Cardiac septum (tissue), 1 donor: ENCODE data around the gene TMUB2. TPM values are rescaled to one million over a fixed set of nuclear protein-coding genes. Genes with fewer than 3 reads are reported as not detected.
A peak's percentile ranks its signal among the peaks of the same experiment; 100 is the strongest.

Source experiments
- DNase-seq: peaks from one replicate; pipeline ENCODE4 v3.0.0-alpha.2; 2020; ENCODE audit warnings: low spot score
- intact Hi-C: fragments of 100-400 bp; cut with DNase I; formaldehyde crosslinking; loops from one replicate; pipeline ENCODE4 v1.14.0; 2022
- total RNA-seq: library from RNA; stranded (reverse); fragmentation: NEBNext Ultra II Directional; extraction: Animal tissue kit (Norgen Biotek cat#: 25700); gene quantifications from one replicate; pipeline ENCODE4 v1.2.1, GENCODE V29; 2021
- donor health status: DM: no; HTN: no; CAD: no.

The TMUB2 gene
- total RNA-seq, 1 donor from 2014 or later: 20.5 TPM

DNA sequence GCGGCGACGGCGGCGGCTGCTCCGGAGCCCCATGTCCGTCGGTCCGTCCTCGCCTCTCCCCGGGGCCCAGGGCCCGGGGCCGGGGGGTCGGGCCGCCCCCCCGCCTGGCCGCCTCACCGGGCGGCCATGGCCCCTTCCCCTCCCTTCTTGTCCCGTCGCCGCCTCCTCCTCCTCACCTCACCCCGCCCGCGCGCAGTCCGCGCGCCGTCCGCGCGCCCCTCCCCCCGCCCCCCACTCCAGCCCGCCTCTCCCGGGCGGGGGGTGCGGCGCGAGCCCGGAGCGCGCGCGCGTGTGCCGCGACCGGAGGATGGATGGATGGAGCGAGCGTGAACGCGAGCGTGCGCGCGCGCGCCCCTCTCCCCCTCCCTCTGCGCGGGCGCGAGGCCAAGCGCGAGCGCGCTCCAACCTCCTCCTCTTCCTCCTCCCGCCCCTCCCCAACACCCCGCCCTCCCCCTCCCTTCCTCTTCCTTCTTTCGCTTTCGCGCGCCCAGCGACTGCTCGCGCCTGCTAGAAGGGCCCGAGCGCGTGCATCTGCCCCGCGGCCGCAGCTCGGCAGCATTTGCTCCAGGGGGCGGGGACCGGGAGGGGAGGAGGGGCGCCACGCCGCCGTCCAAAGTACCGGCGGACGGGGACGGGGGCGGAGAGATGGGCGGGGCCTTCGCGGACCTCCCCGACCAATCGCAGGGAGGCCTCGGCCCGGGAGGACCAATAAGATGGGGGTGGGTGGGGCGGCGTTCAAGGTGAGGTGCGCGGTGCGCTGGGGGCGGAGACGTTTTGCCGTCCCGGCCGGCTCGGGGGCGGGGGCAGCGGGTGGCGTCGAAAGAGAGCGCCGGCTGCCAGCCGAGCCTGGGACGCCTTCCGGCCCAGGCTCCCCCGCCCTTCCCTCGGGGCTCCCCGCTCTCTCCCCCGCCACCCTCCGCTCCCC lies 13.0 kb downstream of the TMUB2 start, which contains the start of gene ATXN7L3:
ATXN7L3 (minus strand) TSS at position 332 of the 925 bp plus-strand sequence. CDS start 1,814 bp downstream, outside the sequence.
- peak; percentile 99 for DNase-seq
- intact Hi-C loops: loop anchor here (1.0 kb wide), 1 partner anchor 18 kb away; no protein-coding TSS in a partner anchor

DNA sequence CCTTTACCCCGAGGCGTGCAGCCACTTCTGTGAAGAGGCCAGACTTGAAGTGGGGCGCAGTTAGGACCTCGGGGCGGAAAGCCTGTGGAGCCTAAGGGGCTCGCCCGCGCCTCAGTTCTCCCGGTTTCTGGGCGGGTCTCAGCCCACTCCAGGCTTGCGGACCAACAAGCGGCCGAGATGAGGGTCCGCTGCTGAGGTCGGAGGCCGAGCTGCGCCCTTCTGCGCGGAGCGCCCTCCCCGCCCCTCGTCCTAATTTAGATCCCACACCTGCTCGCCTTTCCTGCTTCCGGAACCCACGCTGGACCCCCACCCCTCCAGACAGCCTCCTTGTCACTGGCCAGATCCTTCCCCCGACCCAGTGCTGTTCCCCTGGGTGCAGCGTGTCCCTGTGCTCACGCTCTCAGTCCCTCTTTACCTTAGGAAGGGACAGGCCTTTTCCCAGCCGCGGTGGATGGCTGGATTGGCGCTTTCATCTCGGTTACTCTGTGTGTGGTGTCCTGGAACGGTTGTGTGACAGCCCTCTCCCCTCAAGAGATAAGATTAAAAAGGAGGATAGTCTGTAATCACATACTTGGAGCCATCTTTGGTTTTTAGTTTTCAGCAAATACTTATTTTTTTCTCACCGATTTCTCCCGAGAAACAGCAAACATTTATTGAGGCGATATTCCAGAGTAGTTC lies 13.8 kb downstream of the TMUB2 start:
- intact Hi-C loops: loop anchor here (1.0 kb wide), 1 partner anchor 18 kb away; no protein-coding TSS in a partner anchor
- DNase-seq: no peak

DNA sequence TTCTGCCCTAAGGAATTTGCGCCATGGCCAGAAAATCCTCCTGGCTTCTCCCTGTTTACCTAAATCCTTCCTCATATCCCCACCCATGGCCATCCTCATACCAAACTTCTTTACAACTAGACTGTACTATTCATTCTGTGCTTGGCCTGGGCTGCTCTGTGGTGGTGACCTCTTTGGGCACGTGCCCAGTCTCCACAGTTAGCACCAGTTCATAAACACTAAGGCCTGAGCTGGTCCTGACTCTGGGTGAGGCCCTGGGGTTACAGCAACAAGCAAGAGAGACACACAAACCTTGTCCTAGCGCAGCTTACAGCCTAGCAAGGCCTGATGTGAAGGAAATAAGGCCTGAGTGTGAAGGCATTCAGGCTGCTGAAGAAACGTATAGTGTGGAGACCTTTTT lies 16.0 kb downstream of the TMUB2 start:
- intact Hi-C loops: no loop called here
- DNase-seq: no peak

DNA sequence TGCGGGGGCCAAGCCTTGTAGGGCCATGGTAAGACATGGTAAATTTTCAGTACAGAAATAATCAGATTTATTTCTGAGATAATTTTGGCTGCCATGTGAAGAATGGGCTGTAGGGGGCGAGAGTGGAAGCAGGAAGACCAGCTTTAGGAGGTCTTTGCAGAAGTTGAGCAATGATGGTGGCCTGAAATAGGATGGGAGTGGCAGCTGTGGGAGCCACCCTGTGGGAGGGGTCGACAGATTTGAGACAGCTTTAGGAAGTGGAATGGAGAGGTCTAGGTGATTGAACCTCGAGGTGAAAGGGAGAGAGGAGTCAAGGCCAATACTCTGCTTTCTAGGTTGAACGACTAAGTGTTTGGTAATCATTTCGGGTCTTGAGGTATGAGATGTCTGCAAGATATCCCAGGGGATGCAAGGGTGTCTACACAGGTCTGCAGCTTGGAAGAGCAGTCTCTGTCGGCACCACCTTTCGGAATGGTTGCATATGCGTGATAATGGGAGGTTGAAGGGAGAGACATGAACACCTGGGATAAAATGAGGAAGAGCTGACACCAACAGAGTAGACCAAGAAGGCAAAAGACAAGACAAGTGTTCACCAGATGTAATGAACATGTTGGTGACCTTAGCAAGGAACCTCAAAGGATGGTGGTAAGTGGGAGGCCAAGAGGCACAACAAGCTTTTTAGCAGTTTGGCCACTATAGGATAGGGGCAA lies 17.1 kb downstream of the TMUB2 start:
- no peak for DNase-seq
- intact Hi-C loops: no loop called here

DNA sequence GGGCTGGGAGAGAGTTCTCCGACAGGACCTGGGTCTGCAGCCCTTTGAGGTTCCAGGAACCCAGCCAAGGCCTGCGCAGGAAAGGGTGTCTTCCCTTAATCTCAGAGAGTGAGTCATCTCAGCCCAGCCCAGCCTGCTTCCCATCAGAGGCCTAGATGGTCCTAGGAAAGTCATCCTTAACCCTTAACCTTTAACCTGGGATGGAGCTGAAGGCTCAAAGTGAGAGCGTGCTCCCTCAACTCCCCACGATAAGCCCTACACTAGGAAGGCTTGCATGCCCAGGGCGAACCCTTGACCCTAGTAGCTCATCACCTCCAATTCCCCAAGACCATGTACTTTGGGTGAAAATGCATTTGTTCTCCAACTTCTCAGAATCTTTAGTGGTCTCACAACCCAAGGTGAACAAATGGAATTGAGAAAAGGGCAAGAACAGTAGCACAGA lies 17.7 kb downstream of the TMUB2 start:
- intact Hi-C loops: no loop called here
- no peak for DNase-seq

DNA sequence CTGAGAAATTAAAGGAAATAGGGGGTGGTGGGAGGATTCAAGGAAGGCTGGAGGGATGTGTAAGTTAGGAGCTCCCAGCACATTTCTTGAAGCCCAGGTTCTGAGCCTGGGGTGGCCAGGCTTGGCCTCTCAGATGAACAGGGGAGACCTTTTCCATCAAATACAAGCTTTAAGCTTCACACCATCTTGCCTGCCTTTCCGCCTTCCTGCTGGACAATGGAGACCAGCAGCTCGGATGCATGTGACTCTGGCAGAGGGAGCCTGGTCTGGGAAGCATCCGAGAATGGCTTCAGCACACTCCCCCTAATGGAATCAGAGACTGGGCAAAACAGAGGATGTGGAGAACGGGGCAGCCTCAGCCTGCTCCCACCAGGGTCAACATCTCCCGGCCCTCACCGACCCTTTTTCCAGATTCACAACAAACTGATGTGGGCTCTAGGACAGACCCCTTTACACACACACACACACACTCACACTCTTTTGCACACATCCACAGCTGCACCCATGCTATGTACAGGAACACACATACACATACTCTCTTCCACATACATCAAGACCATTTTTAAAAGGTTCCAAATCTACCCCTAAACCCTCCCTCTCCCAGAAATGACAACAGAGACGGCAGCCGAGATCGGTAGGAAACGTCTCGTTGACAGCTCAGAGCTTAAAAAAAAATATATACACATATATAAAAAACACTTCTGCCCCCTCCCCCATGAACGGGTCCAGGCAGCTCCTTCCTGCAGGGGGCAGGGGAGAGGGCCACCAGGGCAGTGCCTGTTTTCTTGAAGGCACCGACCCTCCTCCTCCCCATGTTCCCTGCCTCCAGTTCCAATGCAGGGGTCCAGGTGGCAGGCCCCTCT lies 19.4 kb downstream of the TMUB2 start:
- intact Hi-C loops: no loop called here
- no peak for DNase-seq

DNA sequence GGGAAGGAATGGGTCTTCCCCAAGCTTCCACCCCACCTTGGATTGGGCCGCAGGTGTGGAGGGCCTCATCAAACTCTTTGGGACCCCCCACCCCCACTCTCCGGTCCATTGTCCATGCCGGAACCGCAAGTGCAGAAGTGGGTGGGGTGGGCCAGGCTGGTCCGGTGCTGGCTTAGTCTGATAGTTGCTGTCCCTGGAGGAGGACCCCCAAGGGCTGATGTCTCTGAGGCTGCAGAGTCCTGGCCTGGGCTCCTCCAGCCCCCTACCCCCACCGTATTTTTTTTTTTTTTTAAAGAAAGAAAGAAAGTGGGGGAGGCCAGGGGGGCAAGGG lies 20.0 kb downstream of the TMUB2 start:
- DNase-seq: no peak
- intact Hi-C loops: no loop called here

DNA sequence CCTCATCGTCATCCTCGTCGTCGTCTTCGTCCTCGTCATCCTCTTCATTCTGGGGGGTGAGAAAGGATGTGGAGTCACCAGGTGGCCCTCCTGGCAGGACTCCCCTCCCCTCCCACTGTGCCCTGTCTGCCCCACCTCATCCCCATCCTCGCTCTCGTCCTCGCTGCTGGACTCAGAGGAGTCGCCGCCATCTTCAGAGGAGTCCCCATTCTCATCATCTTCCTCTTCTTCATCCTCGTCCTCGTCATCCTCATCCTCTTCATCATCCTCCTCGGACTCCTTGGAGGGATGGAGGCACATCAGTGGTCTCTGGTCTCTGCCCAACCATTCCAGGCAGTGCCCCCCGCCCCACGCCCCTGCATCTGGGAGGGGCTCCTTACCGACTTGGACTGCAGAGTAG lies 20.5 kb downstream of the TMUB2 start:
- intact Hi-C loops: no loop called here
- no peak for DNase-seq

DNA sequence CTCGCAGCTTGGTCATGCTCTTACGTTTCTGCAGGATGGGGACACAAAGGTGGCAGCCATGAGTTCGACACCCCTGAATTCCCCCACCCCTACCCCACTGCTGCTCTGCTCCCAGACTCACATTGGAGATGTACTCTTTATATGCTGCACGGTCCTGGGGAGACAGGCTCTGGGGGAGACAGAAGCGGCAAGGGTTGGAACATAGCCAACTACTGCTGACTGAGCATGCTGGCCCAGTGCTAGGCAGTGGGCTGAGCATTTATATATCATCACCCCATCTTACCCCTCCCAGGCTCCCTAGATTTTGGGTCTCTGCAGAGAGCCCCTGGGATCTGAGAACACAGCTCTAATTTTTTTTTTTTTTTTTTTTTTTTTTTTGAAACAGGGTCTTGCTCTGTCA lies 21.0 kb downstream of the TMUB2 start:
- DNase-seq: no peak
- intact Hi-C loops: no loop called here

DNA sequence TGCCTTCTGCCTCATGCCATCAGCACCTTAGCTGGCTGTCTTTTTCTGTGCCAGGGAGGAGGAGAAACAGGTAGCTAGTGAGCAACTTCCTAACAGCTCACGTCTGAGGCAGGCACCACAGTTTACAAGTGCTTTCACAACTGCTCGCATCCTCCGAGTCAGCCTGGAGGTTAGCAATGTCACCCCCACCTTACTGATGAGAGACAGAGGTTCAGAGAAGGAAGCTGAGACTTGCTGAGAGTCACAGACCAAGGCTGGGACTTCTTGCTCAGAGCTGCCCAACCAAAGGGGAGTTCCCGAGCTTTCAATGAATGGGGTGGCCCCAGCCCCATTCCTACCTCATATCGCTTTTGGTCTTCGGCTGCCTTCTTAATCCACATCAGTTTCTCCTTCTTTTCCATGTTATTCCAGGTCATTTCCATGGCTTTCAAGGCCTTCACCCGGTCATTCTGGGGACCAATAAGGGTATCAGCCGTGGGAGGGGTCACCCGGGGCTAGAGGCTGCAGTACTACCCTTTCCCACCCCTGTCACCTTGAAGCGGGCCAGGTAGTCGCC lies 23.1 kb downstream of the TMUB2 start:
- intact Hi-C loops: loop anchor here (2.0 to 10.0 kb wide), 3 partner anchors 121 to 295 kb away; partner anchors contain the start of genes GPATCH8 and GRN
- no peak for DNase-seq

DNA sequence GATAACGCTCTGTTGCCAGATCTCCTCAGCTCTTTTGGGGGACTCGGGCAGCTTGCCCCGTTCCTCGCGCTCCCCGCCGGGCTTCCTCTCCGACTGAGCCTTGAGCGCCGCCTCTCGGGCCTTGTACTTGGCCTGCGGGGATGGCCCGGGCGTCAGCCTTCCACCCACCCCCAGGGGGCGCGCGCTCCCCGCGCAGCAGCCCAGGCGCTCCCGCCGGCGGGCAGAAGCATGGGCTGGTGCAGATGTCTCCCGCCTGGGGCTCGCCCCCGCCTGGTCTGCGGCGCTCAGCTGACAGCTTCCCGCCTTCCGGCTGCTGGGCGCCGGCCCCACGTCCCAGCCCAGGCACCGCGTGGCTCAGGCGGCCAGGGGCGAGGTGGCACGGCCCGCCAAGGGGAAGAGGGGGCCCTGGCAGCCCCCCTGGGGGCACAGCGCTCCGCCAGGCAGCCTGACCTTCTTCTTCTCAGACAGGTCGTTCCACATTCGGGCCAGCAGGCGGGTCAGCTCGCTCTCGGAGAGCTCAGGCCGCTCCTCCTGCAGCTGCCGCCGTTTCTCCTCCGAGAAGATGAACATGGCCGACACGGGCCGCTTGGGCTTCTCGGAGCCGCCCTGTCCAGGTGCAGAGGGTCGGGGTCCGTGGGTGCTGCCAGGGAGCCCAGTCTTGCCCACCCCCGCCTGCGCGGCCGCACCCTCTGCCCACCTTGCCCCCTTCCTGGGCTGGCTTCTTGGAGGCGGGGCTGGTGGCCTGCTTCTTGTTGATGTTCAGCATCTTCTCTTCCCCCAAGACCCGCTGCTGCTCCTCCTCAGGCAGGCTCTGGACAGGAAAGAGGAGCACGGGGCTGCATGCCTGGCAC lies 23.8 kb downstream of the TMUB2 start:
- DNase-seq: peak; percentile 96
- intact Hi-C loops: loop anchor here (2.0 to 10.0 kb wide), 3 partner anchors 120 to 294 kb away; partner anchors contain the start of genes GPATCH8 and GRN

DNA sequence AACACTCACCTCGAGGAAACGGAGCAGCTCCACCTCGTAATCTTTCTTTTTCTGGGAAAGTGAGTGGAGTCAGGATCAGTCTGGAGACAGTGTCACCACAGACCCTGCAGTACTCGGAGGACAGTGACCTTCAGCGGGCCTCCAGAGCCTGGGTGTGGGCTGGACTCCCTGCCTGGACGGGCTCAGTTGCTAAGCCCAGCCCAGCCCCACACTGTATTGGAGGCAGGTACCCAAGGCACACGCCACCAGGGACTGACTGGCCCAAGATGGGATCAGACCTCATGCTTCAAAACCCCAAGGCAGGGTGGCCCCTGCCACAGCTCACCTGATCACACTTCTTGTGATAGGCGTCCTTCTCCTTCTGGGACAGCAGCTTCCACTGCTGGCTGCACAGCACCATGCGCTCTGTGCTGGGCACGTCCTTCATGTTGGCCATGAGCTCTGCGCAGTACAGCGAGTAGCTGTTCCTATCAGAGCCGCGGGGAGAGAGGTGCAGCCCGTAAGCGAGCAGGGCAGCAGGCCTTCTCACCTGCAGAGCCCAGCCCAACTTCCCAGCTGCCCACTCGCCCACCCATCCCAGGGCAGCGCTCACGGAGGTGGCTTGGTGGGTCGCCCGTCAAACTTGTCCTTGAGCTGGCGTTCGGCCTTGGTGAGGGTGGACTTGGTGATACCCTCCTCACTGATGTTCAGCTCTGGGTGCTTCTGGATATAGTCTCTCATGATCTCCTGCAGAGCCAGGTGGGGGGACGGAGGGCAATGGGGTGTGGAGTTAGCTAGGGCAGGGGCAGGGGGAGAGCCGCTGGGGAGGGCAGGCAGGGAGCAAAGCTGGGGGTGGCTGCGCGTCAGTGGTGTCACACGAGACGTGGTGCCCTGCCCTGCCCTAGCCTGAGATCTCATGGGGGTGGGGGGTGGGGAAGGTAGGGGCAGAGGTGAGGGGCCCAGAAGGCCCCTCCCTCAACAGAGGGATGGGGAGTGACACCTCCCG lies 24.8 kb downstream of the TMUB2 start:
- no peak for DNase-seq
- intact Hi-C loops: loop anchor here (2.0 to 10.0 kb wide), 3 partner anchors 119 to 293 kb away; partner anchors contain the start of genes GPATCH8 and GRN

DNA sequence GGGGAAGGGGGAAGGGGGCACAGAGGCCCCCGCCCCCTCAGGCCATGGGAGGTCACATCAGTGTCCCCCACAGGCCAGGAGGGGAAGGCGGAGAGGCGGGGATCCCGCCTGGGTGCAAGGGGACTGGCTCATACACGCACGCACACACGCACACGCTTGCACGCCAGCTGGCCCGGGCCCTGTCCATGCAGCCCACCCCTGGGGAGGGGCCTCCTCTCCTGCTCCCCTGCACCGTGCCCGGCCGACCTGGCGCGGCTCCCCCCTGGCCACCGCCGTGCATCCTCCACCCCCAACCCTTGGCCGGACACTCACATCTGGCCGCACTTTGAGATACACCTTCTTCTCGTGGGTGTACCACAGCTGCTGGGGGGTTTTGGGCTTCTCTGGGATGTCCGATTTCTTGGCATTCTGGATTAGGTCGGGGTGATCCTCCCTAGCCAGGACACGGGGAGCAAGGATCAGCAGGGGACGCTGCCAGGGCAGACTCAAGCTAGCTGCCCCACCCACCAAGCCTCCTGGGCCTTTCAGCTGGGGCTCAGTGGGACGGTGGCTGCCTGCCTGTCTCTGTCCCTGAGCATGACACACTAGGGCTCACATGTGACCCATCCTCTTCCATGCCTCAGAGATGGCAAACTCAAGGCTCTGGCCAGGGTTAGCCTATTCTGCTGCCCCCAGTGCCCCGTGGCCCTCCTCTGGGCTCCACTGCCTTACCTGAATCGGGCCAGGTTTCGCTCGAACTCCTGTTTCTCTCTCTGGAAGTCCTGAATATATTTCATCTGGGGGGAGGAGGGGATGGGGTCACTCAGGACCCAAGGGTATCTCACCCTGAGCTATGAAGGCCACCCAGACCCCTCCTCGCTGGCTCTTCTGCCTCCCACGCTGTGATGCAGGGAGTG lies 26.0 kb downstream of the TMUB2 start:
- intact Hi-C loops: loop anchor here (5.0 to 10.0 kb wide), 2 partner anchors 135 to 292 kb away; partner anchors contain the start of genes GPATCH8 and GRN
- DNase-seq: no peak

DNA sequence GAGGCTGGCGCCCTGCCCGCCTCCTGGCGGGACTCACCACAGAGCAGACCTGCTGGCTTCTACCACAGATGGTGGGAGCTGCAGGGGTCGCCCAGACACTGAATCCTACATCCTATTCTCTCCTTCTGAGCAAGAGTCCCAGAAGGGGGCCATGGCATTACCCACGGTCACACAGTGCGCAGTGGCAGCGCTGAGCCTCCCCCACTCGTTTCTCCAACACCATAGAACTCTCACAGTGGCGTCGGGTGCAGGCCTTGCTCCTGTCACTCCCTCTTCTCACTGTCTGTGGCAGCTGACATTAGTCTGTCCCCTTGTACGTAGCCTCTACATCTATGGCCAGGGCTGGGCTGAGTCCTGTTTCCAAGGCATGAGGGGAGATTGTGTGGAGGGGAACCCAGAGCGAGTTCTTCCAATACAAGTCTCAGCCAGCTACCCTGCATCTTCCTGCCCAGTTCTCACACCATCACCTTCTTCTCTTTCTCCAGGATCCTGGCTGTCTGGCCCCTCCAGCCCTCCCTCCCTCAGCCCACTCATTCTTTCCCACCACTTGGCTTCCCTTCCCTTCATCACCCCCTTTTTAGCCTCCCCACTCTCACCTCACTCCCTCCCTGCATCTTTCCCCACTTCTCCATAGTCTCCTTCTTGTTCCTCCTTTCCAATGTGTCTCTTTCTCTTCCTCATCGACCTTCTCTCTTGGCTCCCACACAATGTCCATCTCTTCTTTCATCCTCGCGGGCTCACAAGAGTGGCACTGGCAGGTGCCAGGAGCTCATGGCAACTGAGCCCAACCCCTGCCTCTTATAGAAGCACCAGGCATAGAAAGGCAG lies 26.8 kb downstream of the TMUB2 start:
- no peak for DNase-seq
- intact Hi-C loops: loop anchor here (5.0 to 10.0 kb wide), 2 partner anchors 134 to 291 kb away; partner anchors contain the start of genes GPATCH8 and GRN

DNA sequence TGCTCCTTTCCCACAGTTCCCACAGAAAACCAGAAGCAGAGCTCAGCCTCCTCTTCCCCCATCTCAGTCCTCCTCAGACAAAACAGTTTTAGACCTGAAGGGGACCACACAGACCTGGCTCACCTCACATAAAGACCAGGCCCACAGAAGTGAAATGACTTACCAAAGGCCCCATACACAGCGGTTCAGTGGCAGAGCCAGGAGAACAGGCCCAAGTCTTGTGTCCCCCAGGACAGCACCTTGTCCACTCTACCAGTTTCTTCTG lies 27.4 kb downstream of the TMUB2 start:
- no peak for DNase-seq
- intact Hi-C loops: loop anchor here (5.0 to 10.0 kb wide), 2 partner anchors 133 to 291 kb away; partner anchors contain the start of genes GPATCH8 and GRN
